IPS DF 4.7 (cell line): ENCODE results near the gene ARHGAP35.
"Not testable (repeated sequence)": the region's sequence is repeated elsewhere in the genome, so short reads cannot be mapped to it uniquely, and the experiment has no call there.

Source experiments
- DNase-seq: peaks from one replicate; pipeline ENCODE4 v3.0.0-alpha.2; 2013; ENCODE audit warnings: low spot score; ENCODE audit errors: extremely low read depth

The ARHGAP35 gene

DNA sequence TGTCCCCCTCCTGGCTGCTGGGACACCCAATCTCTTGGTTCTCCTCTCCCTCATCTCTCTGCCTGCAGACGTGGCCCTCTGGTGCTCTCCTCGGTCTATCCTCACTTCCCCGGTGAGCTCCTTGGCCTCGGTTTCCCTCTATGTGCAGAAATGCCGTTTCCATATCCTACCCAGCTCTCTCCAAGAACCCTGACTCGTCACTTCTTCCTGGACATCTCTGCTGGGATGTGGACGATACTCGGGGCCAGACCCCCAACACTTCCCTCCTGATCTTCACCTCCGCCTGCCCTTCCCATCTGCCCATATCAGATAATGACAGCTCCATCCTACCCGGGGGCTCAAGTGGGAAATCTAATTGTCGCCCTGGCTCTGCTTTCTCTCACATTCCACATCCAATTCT is 18.0 kb upstream of the ARHGAP35 start:
- DNase-seq: no peak

DNA sequence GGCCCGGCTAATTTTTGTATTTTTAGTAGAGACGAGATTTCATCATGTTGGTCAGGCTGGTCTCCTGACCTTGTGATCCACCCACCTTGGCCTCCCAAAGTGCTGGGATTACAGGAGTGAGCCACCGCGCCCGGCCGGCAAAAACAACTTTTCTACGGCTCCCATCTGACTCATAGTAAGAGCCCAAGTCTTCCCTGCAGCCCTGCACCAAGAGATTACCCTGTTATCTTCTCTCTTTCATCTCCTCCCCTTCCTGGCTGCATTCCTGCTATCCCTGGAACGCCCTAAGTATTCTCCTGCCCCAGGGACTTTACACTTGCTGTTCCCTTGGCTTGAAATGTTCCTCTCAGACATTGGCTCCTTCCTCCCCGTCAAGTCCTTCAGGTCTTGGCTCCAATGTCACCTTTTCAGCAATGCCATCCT is 16.7 kb upstream of the ARHGAP35 start:
- no peak for DNase-seq

DNA sequence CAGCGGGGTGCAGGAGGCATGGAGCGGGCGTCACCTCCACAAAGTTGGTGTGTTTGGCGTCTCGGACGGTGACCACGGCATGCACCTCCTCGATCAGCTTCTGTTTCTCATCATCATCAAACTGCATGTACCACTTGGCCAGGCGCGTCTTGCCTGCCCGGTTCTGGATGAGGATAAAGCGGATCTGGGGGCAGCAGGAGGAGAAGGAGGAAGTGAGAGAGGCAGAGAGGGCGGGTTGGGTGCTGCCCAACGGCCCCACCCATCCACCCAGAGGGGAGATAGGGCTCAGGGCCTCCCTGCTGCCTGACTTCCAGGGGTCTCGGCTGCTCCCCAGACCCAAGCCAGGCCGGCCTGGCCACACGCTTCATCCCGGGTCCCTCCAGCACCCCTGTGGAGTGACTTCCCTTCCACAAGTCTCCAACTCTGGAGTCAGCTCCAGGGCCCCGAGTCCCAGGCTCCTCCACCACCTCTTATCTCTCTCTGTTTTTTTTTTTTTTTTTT is 14.8 kb upstream of the ARHGAP35 start:
- DNase-seq: no peak

DNA sequence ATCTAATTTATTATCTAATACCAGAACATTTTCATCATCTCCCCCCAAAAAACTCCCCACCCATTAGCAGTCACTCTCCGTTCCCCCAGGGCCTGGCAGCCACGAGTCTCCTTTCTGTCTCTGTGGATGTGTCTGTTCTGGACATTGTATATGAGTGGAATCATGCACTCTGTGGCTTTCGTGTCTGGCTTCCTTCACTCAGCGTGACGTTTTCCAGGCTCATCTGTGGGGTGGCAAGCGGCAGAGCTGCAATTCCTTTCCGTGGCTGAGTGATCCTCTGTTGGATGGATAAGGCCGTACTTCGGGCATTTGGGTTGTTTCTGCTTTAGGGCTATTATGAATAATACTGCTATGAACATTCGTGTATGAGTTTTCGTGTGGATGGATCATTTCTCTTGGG is 13.3 kb upstream of the ARHGAP35 start:
- DNase-seq: no peak

DNA sequence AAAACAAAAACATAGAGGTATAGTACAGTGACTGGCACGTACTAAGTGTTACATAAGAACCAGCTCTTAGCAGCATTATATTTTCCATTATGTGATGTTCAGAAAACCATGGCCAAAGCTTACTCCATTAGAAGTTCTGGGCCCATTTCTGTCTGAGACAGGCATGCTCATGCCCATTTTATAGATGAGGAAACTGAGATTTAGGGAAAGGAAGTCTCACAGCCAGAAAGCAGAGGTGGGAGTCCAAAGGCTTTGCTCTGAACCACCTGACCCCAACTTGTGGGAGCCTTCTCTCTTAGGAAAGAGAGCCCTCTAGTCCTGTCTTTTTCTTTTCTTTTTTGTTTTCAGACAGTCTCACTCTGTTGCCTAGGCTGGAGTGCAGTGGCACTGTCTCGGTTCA is 12.4 kb upstream of the ARHGAP35 start:
- DNase-seq: no peak

DNA sequence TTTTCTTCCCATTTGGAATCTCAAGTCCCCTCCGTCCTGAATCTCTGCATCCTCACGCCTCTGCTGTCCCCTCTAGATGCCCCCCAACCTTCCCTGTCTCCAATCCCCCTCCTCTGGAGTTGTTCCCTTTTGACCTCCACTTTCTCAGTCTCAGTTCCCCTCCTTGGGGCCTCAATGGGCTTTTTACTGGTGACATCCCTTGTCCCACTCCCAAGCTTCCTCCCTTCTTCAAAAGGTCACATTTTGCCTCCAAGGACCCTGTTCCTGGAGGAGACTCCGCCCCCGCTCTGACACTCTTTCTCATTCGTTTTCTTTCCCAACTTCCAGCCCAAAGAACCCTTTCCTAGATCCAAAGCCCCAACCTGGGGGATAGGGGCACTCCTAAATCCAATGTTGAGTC is 11.2 kb upstream of the ARHGAP35 start:
- DNase-seq: no peak

DNA sequence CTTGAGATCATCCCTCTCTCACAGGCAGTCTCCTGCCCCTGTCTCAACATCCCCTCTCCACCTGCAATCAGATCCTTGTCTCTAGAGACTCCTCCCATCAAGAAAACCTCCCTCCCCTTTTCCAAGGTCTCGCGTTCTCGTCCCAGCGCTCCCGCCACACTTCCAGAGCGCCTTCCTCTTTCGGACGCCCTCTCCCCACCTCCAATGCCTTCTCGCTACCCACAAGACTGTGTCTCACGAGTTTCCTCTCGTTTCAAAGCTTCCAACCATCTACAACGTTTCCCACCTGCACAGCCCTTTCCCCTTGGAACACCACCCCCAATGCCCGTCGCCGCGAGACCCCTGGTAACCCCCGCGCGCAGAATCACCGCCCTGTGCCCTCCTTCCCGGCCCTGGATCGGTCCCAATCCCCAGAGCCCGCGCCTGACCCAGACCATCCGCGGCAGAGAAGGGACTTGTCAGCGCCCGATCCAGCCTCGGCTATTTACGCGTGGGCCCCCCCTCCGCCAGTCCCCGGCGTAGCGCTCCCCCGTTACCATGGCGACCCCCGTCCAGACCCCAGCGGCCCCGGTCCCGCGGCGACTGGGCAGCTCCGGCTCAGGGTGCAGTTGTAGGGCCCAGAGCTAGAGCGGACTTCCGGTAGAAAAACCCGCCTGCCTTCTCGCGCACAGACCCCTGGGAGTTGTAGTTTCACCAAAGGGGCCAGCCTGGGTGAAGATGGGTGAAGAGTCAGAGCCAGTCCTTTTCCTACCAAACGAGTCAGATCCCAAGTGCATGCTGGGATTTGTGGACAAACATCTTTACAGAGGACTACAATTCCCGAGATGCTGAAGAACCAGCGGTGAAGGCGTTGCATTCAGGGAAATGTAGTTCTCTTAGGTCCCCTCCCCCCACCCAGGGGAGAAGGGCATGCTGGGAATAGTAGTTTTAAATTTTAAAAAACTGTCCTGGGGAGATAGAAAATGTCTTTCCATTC is 10.3 kb upstream of the ARHGAP35 start, which contains the start of gene AP2S1:
Gene AP2S1 (minus strand): TSS at position 619 of the 976 bp plus-strand sequence. CDS start 80 bp downstream, at position 539.
- peak; percentile 99 for DNase-seq

DNA sequence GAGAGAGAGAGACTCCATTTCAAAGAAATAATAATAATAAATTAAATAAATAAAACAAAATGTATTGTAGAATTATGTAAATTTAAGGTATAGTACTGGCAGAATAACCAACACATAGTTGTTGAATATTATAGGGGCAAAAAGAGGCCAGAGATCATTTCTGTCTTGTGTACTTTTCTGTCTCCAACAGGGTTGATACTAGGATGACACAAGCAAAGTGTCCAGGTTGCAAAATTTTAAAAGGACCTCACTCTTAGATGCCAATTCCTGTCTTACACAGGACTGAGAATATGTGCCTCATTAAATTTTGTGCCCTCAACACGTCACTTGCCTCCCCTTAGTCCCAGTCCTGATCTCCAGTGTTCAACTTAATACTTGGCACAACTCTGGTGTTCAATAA is 8.0 kb upstream of the ARHGAP35 start:
- no peak for DNase-seq

DNA sequence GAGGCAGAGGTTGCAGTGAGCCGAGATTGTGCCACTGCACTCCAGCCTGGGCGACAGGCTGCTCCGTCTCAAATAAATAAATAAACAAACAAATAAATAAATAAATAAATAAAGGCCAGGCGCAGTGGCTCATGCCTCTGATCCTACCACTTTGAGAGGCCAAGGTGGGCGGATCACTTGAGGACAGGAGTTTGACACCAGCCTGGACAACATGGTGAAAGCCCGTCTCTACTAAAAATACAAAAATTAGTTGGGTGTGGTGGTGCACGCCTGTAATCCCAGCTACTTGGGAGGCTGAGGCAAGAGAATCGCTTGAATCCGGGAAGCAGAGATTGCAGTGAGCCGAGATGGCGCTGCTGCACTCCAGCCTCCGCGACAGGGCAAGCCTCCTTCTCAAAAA is 6.1 kb upstream of the ARHGAP35 start:
- not testable (repeated sequence) for DNase-seq

DNA sequence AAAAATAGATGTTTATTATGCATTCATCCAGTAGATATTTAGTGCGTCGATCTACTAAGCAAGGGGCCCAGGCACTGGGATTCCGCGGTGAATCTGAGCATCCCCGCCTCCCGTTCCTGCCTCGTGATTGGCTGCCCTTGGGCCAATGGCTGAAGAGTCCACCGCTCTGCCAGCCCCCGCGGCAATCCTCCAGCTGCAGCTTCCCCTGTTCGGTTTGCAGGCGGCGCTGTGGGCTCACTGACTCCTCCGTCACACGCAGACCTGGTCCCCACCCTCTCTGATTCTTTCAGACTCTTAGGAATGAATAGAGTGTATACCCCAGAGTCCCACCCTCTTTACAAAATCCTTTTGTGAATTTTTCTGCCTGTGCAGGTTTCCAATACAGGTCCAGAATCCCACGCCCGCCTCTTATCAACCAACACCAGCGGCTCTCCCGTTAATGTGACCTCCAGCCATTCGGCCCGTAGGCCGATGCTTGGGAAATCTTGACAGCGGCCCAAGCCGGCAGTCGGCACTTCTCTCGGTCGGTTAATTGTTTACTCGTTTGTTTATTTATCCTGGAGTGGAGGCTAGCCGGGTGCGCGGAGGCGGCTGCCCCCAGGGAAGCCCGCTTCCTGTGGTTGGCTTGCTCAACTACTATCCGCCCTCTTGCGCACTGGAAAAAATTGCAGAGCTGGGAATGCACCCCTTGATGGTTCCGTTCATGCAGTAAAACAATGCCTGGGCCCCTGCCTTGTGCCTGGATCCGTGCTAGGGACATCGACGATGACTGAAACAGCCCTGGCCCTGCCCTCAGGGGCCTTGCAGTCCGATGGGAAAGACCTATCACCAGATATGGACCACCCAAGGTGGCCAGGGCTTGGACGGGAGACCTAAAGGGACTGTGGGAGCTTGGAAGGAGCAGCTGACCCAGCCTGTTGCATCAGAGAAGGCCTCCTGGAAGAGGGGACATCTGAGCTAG is 4.5 kb upstream of the ARHGAP35 start:
- DNase-seq: peak; percentile 79

DNA sequence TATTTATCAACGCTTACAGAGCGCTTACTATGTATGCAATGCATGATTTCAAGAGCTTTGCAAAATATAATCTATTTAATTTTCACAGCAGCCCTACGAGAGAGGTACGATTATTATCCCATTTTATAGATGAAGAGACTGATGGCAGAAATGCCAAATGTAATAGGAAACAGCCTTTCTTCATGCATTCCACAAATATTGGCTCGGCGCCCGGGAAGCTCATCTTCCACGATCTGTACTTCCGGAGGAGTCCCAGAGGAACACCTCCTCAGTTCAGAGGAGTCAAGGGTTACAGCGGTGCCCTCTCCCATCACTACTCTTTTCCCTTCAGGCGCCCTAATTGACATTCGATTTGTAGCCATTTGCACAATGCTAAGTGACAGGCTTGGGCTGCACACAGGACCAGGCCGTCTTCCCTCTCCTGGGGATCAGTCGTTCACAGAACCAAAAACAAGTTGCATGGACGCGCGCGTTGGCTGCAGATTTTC is 1.1 kb upstream of the ARHGAP35 start:
- no peak for DNase-seq

DNA sequence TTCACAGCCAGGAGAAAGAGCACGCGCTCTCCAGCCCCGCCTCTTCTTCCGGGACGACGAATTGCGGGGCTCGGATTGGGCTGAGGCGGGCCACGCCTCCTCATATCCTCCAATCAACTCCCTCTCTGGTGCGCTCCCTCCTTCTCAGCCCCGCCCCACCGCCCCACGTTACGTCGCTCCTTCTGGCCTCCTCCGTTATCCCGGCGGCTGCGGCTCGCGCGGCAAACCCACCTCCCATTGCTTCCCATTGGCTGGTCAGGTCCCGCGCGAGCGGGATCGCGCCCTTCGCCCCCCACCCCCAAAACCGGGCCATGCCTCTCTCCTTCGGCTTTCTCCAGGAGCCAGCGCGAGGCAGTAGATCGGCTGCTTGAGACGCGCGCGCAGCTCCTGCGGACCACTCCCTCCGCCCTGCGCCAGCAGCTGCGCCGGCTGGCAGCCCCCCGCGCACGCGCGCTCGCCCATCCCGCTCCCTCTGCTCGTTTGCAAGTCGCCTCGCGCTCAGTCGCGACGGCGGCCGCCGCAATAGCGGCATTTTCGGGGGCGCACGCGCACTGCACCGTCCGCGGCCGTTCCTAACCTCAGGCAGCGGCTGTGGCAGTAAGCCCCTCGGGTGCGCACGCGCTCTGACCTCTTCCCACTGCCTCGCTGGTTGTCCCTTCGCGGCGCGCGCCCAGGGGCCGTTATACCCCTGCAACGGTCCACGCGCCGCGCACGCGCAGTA is 512 bp upstream of the ARHGAP35 start:
- DNase-seq: peak; percentile 90

DNA sequence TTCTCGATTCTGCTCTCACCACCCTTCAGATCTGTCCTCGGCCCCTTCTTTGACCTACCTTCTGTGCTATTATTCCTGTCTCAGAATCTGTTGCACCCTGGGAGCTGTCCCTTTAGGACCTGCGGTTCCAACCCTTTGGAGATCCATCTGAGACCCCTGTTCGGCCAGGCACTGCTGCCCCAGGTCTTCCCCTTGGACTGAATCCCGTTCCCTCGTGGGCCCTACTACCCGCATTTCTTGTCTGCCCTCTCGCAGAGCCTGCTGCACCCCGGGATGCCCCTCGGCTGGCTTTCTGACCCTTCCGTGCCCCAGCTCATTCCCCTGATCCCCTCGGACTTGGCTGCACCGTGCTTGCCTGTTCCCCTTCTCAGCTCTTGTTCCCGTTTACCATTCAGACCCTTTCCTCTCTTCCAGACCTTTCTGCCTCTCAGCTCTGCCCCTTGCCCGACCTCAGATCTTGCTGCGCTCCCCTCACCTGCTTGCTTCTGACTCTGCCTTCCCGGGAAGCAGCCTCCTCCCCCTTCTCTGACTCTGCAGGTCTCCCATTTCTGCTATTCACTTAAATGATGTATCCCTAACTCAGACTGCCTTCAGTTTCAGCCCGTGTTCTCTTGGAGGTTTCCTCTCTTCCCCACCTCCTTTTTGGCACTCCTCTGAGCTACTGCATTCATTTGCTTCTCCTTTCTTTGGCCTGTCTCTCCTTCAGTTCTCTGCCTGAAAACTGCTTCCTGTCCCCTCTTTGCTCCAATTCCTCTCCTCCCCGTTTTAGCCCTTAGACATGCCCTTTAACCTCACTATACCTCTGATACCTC is 1.1 kb downstream of the ARHGAP35 start:
- DNase-seq: no peak

DNA sequence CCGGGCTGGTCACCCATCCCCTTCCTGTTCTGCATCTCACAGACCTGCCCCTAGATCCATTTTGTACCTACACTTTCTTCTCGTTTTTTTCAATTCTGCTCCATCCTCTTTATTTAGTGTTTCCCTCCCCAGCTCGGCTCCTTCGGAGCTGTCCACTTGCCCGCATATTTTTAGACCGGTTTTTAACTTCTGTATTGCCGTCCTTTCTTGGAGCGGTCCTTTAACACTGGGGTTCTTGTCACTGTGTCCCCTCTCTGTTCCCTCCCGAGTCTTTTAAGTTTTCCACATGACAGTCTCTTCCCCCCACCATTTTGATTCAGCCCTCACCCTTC is 1.7 kb downstream of the ARHGAP35 start:
- DNase-seq: no peak

DNA sequence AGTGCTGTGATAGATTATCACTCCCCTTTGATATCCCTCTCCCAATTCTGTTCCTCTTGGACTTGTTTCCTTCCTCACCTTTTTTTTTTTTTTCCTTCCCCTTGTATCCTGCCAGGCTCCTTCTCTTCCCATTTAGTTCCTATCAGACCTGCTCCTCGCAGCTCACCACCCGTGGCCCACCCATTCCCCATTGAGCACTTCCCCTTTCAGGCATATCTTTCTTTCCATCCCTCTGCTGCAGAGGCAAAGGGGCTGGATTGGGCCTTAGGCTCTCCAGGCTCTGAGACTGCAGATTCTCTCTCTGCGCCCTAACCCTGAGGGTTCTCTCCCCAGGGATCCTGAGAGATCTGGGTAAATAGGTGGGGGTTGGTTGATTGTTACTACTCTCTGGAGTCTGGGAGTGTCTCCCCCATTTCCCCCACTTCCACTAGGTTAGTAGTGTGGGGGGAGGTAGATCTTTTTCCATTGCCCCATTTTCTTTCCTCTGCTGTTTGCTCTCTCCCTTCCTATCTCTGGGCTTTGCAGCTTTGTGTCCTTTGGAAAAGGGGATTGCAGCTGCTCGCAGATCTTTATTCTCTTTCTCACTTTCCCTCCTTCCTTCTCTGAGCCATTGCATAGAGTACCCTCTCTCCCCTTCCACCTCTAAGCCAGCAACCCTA is 2.3 kb downstream of the ARHGAP35 start:
- DNase-seq: no peak

DNA sequence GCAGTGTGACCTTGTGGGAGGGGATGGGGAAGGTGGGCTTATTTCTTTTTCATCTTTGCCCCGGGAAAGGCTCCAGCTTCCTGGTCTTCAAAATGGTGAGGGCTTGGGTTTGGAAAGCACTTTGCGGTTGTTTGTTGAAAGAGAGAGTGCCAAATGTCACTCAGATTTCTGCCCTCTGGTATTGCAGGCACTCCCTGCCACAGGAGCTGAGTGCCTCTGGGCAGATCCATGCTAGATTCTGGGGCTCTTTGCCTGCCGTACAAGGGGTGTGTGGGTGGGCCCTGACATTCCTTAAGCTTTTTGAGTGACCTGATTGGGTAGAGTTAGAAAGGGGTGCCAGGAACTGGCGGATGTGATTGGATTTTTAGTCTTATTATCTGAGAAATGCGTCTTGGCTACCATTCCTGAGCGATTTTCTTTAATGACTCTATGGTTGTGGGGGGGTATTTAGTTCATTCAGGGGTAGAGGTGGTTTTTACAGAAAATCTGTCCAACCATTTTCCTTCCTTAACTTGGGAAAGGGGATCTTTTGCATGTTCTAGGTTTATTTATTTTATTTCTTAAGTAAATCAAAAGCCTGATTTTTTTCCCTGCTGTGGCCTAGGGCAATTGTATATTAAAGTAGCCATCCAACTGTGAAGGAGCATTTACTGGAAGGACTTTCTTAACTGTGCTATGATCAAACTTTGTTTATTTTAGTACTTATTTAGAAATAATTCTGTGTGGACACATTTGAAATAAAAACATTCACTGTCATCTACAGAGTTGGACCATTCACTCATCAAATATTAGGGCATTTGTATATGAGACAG is 3.2 kb downstream of the ARHGAP35 start:
- DNase-seq: no peak

DNA sequence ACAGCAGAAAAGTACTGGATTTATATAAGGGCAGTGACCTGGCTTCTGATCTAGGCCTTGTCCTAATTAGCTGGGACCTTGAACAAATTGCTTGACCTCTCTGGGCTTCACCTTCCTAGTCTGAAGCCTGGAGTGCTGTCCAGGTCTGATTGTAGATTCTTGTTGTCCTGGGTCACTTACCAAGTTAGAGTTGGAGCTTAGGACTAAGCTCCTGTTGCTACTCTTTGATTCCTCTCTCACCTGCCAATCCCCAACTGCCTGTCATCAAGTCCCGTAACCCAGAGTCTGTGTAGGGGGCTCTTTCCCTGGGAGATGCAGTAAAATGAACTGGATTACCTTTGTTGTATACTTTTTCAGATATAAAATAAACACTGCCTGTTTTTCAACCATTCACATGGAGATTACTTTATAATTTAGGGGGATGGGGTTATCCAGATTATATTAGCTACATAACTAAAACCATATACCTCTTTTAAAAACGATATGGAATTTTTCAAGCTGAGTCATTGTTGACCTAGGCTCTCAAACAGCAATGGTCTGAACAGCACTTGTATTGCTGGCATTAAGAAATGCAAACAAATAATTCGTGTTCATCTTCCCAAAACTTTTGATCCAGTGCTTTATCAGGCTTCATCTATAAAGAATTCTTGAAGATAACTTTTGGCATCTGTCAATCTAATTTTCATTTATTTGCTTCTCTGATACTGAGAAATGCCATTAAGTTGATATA is 5.8 kb downstream of the ARHGAP35 start:
- DNase-seq: no peak

DNA sequence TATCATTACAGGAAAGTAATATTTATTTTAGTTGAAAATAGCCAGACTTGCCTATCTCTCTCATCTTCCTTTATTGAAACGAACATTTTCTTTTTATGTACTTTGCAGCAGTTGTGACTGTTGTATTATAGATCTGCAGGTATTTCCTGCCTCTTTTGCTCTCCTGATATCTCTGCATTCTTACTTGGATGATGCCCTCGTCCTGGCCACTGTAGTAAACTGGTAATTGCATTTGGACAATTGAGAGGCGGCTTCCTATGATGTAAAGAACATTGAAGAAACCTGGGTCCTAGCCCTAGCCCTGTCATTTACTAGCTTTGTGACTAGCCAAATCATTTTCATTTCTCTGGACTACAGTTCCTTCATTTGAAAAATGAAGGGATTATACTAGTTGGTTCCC is 6.4 kb downstream of the ARHGAP35 start:
- DNase-seq: no peak
